NT2/D1 (cell line): ENCODE measurements around the gene EID3.

Experiments used
- SUZ12 ChIP-seq: IDR thresholded peaks from 2 replicates; pipeline ENCODE4 v1.6.1; 2011; ENCODE audit not compliant: insufficient read length, insufficient read depth; ENCODE audit errors: extremely low read depth
- YY1 ChIP-seq: IDR thresholded peaks from 2 replicates; pipeline ENCODE4 v1.6.1; 2011; ENCODE audit not compliant: insufficient read length, insufficient read depth
- ZNF274 ChIP-seq: IDR thresholded peaks from 2 replicates; pipeline ENCODE4 v1.6.1; 2011; ENCODE audit warnings: mild to moderate bottlenecking, low read depth, low read length

DNA sequence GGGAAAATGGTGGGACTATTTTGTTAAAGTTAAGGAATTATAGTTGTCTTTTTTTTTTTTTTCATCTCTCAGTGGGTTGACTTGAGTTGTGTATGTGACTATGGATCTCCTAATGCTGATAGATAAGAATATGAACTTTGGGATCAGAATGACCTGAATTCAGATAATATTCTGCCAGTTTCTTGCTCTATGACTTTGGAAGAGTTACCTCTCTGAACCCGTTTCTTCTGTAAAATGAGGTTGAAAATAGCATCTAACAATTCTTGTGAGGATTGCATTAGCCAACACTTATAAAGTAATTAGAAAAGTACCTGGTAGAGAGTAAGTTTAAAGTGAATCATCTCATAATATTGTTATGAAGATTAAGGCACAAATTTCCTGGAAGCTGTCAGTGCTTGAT is 18.4 kb downstream of the EID3 start:
- TF ChIP-seq YY1 (no peak), ZNF274 (no peak), SUZ12 (no peak)
